ENCODE data around the gene VSNL1.

GRCh38 chr2:17515652-17516051, 24.8 kb upstream of the VSNL1 start:
- TF ChIP-seq CTCF (IDR thresholded peaks at IDR 0.05) (no peak), EZH2 (IDR thresholded peaks at IDR 0.05; ENCODE audit: borderline replicate concordance, insufficient read depth, low read depth, low read length, poor library complexity, severe bottlenecking) (no peak)

Data from B cell (primary cell).